Embryonic facial prominence (tissue), 1 donor: Measurements from ENCODE around the gene GTF2H2C.
"Not testable (repeated sequence)": the region's sequence is repeated elsewhere in the genome, so short reads cannot be mapped to it uniquely, and the experiment has no call there.

ENCODE experiments used
- DNase-seq: peaks from one replicate; pipeline ENCODE4 v3.0.0-alpha.2; 2016; ENCODE audit errors: extremely low spot score

Gene GTF2H2C

DNA sequence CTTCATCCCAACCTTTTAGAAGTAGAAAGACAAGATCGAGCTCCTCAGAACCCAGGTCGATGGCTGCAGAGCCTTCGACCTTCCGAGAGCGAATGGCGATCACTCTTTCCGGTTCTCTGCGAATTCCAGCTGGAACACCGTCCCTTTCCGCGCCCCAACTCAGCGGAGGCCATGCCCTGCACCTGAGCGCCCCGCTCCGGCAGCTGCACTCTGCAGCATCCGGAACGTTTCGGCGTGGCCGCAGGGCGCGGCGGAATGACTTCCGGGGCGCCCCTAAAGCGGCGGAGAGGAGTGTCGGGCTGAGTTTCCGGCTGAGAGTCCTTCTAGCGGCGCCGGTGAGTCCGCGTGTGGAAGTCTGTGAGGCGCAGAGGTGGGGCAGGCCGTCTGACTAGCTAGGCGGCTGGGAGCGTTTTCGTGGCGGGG, at the start of gene GTF2H2C:
Gene GTF2H2C (plus strand): TSS at position 284 of the 423 bp plus-strand sequence. CDS start 4,942 bp downstream, outside the sequence.
- peak; percentile 53 for DNase-seq

- no peak for DNase-seq
Measured at GRCh38 chr5:69510694-69511093, 49.3 kb upstream of the GTF2H2C start.

- DNase-seq, result no peak
Measured at GRCh38 chr5:69512740-69513260, 47.2 kb upstream of the GTF2H2C start.

DNA sequence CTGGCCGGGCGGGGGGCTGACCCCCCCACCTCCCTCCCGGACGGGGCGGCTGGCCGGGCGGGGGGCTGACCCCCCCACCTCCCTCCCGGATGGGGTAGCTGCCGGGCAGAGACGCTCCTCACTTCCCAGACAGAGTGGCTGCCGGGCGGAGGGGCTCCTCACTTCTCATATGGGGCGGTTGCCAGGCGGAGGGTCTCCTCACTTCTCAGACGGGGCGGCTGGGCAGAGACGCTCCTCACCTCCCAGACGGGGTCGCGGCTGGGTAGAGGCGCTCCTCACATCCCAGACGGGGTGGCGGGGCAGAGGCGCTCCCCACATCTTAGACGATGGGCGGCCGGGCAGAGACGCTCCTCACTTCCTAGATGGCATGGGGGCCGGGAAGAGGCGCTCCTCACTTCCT, 44.4 kb upstream of the GTF2H2C start:
- DNase-seq, result not testable (repeated sequence)

- no peak for DNase-seq
Measured at GRCh38 chr5:69516769-69517168, 43.2 kb upstream of the GTF2H2C start.

- no peak for DNase-seq
Measured at GRCh38 chr5:69517763-69518212, 42.2 kb upstream of the GTF2H2C start.

DNA sequence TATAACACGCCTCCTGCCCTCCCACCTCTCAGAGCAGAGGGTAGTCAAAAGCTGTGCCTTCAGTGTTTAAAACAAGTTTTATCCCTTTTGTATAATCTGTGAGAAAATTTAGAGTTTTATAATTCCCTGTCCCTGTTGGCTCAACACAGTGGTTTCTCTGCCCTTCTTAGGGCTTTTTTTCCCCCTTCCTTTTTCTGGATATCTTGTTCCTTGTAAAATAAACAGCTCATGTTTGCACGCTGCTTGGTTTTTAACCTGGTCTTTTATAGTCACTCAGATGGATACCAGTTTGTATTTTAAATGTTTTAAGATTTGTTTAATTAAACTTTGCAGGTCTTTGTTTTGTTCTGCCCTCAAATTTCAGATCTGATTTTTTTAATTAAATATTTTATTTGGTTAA, 40.7 kb upstream of the GTF2H2C start:
- no peak for DNase-seq

- no peak for DNase-seq
Measured at GRCh38 chr5:69522035-69522434, 38.0 kb upstream of the GTF2H2C start.

GRCh38 chr5:69525490-69525889, 34.5 kb upstream of the GTF2H2C start:
- no peak for DNase-seq

DNA sequence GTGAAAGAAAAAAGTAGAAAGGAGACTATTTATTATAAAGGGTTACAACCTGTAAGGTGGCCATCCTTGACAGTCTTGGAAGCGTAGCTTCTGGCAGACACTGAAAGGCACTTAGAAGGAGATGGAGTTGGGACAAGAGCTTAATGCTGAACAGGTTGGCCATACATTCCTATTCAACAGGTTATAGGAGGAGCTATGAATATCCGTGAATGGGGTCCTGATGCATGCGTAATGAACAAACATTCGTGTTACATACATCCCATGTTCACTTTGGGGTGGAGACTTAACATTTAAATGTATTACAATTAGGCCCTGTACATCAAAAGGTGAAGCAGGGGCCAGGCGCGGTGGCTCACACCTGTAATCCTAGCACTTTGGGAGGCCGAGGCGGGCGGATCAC, 33.3 kb upstream of the GTF2H2C start:
- DNase-seq, result no peak

GRCh38 chr5:69527128-69527770, 32.7 kb upstream of the GTF2H2C start:
- no peak for DNase-seq

- no peak for DNase-seq
Measured at GRCh38 chr5:69528035-69528434, 32.0 kb upstream of the GTF2H2C start.

DNA sequence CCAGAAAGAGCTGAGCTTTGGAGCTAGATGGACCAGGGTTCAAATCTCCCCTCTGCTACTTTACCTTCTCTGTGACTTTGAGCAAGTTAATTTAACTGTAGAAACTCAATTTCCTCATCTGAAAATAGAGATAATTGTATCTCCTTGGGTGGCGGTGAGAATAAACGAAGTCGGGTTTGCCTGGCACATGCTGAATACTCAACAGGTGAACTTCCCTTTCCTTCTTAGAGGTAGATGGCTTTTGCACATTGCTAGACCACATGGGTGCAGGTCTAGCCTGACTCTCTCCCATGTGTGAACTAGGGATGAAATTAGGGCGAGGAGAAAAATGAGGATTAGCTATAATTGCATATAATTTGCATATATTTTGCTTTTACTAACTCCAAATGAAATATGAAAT, 31.4 kb upstream of the GTF2H2C start:
- no peak for DNase-seq

- DNase-seq, result no peak
Measured at GRCh38 chr5:69530561-69531405, 29.2 kb upstream of the GTF2H2C start.

DNA sequence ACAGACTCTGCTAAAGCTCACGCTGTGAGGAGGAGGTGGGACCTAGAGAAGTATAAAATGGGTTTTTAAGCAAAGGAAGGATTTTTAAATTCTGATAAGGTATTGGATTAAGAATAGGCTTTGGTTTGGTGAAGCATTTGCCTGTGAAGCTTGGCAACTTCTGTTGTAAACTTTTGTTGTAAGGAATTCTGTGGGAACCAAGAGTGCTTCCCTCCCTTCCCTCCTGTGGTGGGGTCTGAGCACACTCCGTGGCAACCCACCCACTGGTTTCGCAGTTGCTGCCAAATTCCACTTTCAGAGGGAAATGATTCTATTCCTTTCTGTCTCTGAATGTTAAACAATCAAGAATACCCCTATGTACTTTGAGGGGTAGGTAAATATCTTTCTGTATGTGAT, 28.6 kb upstream of the GTF2H2C start:
- DNase-seq, result no peak

- DNase-seq, result not testable (repeated sequence)
Measured at GRCh38 chr5:69537911-69538310, 22.1 kb upstream of the GTF2H2C start.

DNA sequence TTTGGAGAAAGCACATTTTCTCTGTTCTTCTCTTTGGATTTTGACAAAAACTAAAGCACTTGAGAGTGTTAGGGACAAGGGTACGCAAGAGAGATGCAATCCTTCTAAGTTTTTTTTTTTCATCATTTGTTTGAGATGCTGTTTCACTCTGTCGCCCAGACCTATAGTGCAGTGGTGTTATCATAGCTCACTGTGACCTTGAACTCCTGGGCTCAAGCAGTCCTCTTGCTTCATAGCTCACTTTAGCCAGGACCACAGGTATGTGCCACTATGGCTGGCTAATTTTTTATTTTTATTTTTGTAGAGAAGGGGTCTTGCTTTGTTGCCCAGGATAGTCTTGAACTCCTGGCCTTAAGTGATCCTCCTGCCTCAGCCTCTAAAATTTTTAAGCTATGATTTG, 21.3 kb upstream of the GTF2H2C start:
- not testable (repeated sequence) for DNase-seq

- not testable (repeated sequence) for DNase-seq
Measured at GRCh38 chr5:69541347-69541746, 18.6 kb upstream of the GTF2H2C start.

- not testable (repeated sequence) for DNase-seq
Measured at GRCh38 chr5:69542838-69543618, 17.0 kb upstream of the GTF2H2C start.

DNA sequence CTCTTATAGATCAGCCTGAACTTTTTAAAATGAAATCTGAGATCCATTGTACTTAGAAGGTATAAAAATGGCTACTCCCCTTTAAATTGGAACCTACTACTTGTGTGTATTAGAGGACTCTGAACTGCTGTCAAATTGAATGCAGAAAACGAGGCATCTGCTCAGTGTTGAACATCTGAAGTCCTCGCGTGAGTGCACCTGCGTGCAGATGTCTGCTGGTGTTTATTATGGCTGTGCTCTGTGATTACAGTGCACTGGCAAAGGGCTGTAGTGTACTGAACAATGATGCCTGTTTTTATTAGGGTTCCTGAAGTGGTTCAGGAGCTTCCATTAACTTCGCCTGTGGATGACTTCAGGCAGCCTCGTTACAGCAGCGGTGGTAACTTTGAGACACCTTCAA, 15.4 kb upstream of the GTF2H2C start:
- not testable (repeated sequence) for DNase-seq

DNA sequence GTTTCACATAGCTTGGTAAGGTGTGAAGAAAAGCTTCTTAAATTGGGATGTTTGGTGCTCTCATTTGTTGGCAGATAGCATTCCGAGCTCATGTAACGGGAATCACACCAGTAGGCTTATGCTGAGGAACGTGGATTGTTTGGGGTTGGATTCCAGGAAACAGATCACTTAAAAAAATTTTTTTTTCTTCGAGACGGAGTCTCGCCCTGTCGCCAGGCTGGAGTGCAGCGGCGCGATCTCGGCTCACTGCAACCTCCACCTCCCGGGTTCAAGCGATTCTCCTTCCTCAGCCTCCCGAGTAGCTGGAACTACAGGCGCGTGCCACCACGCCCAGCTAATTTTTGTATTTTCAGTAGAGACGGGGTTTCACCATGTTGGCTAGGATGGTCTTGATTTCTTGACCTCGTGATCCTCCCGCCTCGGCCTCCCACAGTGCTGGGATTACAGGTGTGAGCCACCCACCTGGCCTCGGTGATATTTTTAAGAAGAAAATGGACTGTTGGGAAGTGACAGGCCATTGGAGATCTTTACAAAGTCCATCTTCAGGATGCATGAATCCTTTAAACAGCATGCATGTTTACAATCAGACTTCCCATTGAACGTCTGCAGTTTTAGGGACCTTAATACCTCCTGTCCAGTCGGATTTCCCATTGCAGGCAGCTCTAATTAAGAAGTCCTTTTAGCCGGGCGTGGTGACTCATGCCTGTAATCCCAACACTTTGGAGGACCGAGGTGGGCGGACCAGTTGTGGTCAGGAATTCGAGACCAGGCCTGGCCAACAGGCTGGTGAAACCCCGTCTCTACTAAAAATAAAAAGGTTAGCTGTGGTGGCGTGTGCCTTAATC, 818 bp downstream of the GTF2H2C start:
- DNase-seq, result not testable (repeated sequence)
